Measurements from ENCODE around the gene SASH3.
"Not testable (repeated sequence)": the region's sequence is repeated elsewhere in the genome, so short reads cannot be mapped to it uniquely, and the experiment has no call there.

Gene SASH3

DNA sequence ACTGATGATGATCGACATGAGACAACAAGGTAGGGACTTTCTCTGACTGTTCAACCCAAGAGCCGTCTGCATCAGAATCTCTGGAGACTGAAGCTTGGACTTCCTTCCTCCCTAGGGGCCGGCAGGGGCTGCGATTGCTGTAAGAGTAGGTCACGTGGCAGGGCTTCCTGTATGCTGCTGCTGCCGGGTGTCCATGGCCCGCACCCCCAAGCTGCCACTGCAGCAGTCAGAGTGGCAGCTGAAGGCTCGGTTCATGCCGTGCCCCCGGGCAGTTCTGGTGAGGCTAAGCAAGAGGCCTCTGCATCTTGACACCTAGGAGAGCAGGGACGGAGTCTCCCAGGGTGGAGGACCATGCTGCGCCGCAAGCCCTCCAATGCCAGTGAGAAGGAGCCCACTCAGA is at the start of gene SASH3:
SASH3 (plus strand) TSS at position 203 of the 400 bp plus-strand sequence; CDS start at position 352, 149 bp downstream.
- DNase-seq (ENCODE audit: low read depth in 2 of 2), result peak in 1 of 2 experiments; percentile 46

DNA sequence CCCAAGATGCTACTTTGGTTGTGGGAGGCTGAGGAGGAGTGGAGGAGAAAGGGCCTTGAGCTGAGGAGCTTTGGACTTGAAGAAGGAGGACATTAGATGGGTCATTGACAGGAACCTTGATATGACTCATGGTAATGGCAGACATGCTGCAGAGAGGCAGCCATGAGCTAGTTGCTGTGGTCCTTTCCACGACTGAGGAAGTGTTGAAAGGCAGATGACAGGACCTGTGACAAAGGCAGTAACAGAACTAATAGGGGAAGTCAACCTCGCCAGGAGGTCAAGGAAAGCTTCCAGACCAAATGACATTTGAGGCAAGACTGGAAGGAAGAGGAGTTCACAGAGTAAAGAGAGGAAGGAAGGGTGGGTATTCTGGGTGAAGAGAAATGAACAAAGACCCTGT is 48.5 kb upstream of the SASH3 start:
- DNase-seq (ENCODE audit: low read depth in 2 of 2), result no peak

DNA sequence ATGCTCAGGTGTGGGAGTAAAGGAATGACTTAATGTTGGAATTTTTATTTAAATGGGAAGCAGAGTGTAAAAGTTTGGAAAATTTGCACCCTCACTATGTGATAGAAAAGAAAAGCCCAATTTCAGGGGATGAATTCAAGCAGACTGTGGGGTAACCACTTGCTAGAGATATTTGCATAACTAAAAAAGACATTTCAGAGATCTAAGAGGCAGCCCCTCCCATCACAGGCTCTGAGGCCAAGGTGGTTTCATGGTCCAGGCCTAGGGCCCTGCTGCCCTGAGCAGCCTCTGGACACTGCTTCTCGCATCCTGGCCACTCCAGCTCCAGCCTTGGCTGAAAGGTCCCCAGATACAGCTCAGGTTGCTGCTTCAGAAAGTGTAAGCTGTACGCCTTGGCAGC is 46.9 kb upstream of the SASH3 start:
- DNase-seq (ENCODE audit: low read depth in 2 of 2), result no peak

DNA sequence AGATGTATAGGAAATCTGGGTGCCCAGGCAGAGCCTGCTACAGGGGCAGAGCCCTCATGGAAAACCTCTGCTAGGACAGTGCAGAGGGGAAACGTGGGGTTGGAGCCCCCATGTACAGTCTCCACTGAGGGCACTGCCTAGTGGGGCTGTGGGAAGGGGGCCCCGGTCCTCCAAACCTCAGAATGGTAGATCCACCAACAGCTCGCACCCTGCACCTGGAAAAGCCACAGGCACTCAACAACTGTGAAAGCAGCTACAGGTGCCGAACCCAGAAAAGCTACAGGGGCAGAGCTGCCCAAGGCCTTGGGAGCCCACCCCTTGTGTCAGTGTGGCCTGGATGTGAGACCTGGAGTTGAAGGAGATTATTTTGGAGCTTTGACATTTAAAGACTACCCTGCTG is 46.4 kb upstream of the SASH3 start:
- DNase-seq (ENCODE audit: low read depth in 2 of 2), result no peak

DNA sequence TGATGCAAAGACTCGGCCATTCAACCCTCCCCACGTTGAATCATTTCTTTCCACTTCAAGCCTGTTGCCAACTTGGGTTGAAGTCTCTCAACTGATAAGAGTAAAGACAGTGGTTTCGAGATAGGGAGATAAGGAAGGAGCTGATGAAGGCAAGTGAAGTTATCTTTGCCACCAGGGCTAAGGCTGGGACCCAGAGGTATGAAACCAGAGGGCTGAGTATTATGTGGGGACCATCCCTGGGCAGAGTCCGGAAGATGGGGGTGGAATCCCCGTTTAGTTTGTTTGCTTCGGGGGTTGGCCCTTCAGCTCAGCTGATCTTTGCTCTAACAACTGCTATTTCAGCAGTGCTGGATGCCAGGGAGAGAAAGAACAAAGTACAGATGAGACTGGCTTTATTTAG is 43.3 kb upstream of the SASH3 start:
- no peak for DNase-seq (ENCODE audit: low read depth in 2 of 2)

DNA sequence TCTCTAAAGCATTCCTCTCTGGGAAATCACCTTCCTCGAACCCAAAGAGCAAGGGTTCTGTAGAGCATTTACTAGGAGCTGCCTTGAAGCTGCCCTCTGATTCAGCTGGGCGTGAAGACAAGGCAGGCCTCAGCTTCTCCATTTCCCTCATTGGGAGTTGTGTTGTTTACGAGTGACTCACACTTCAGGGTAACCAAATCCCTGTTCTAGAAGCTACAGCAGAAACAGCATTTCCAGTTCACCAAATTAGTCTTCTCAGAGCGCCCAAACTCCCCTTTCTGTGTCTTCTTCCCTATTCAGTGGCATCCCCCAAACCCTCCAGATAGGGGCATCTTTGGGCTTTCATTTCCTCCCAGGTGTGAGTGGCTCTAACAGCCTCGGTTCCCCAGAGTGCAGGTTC is 41.8 kb upstream of the SASH3 start:
- DNase-seq (ENCODE audit: low read depth in 2 of 2), result no peak

DNA sequence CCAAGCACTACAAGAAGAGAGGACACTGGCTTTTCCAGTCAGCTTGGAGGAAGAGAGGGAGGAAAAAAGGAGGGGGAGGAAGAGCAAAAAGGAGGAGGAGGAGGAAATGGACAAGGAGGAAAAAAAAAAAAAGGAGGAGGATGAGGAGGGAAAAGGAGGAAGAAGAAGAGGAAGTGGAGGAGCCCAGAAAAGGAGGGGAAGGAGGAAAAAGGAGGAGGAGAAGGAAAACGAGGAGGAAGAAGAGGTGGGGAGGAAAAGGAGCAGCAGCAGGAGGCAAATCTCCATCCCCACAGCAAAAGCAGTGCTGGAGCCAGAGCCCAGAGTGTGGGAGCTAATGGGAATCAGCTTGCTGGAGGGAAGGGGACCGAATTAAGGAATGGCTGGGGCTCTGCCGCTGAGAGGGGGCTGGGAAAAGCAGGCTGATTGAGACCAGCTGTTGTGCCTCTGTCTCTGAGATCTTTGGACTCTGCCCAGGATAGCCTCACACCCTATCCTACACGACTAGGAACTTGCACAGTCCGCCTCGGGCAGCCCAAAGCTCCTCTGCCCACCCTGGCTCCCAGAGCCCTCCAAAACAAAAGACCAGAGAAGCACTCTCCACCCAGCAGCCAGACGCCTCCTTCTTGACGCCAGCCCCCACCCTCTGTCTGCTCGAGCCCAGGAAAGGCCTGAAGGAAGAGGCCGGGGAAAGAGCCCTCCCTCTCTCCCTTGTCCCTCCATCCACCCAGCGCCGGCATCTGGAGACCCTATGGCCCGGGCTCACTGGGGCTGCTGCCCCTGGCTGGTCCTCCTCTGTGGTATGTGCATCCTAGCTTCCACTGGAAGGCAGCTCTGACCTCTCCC is 41.1 kb upstream of the SASH3 start, which contains the start of gene XPNPEP2:
XPNPEP2 (plus strand) TSS at position 514 of the 843 bp plus-strand sequence; CDS start at position 749, 235 bp downstream.
- DNase-seq (ENCODE audit: low read depth in 2 of 2), result no peak

DNA sequence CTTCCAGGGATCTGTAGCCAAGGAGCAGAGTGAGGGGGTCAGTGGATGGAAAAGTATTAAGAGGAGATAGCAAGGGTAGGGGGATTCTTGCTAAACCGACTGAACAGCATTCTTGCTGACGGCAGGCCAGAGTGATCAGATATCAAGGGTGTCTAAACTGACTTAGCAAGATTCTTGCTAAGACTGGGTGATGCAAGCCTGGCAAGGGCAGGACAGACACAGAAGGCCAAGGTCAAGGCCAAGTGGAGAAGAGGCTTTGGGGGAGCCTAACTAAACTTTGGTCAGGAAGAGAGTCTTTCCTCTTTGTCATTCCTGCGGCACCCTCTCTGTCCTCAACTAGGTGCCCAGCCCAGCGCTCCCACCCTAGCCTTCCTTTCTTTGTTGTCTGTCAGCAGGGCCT is 40.2 kb upstream of the SASH3 start:
- no peak for DNase-seq (ENCODE audit: low read depth in 2 of 2)

DNA sequence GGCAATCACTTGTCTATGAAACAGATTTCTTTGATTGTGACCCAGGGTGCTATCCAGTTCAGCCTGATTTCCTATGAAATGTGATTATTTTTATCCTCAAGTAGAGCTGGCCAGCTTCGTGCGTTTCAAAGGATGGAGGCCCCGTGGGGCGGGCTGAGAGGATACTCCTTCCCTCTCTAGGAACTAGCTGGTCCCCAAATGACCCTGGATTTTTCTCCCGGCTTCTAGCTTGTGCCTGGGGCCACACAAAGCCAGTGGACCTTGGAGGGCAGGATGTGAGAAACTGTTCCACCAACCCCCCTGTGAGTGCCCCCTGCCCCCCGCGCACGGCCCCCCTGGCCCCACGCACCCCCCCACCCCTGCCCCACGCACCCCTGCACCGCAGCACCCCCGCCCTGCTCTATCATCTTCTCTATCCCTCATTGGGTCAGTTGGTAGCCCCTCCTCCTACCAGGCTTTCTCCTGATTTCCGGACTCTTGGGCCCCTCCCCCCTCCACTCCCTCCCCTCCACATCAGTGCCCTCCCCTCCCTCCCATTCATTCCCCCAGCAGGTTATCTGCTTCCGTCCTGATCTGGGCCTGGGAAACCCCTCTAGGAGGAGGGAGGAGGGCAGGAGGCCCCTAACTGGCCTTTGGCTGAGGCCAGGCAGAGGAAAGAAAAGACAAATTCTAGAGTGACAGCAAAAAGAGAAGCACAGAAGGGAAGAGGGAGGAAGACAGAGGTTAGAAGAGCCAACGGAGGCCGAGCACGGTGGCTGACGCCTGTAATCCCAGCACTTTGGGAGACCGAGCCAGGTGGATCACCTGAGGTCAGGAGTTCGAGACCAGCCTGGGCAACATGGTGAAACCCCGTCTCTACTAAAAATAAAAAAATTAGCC is 37.6 kb upstream of the SASH3 start:
- DNase-seq (ENCODE audit: low read depth in 2 of 2), result no peak

DNA sequence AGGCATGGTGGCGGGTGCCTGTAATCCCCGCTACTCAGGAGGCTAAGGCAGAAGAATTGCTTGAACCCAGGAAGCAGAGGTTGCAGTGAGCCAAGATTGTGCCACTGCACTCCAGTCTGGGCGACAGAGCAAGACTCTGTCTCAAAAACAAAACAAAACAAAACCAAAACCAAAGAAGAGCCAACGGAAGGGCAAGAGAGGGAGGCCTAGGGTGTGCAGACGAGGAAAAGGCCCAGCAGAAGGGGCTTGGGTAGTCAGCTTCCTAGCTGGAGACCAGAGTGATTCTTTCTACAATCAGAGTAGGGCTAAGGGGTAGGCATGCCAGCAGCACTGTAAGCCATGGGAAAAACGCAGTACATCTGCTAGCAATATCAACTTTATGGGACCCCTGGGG is 37.0 kb upstream of the SASH3 start:
- DNase-seq (ENCODE audit: low read depth in 2 of 2), result not testable (repeated sequence)

DNA sequence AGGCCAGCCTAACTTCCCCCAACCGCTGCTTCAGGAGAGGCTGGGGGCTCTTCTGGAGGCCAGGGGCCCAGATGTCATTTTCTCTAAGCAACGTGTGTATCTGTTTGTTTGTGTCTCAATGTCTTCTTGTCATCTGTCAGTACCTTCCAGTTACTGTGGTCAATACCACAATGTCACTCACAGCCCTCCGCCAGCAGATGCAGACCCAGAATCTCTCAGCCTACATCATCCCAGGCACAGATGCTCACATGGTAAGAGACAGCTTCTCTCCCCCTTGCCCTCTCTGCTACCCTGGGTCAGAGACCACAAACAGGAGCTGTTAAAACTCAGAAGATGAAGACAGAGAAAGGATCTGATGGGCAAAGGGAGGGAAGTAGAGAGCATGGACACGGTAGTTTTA is 35.9 kb upstream of the SASH3 start:
- DNase-seq (ENCODE audit: low read depth in 2 of 2), result no peak

DNA sequence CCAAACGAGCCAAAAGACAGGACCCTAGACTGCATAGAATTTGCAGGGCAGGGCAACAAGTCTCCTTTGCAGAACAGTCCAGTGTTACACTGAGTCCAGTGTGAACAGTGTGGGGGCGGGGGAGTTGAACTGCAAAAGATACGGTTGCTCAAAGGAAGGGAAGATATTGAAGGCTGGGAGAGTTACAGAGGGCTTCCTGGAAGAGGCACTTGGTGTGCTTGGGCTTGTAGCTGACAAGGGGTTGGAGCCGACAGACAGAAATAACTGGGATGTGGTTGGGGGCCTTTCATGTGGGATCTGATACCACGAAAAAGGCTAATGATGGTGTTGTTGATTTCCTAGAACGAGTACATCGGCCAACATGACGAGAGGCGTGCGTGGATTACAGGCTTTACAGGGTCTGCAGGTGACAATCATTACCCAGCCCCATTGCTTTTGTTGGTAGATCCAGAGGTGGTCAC is 34.9 kb upstream of the SASH3 start:
- no peak for DNase-seq (ENCODE audit: low read depth in 2 of 2)

DNA sequence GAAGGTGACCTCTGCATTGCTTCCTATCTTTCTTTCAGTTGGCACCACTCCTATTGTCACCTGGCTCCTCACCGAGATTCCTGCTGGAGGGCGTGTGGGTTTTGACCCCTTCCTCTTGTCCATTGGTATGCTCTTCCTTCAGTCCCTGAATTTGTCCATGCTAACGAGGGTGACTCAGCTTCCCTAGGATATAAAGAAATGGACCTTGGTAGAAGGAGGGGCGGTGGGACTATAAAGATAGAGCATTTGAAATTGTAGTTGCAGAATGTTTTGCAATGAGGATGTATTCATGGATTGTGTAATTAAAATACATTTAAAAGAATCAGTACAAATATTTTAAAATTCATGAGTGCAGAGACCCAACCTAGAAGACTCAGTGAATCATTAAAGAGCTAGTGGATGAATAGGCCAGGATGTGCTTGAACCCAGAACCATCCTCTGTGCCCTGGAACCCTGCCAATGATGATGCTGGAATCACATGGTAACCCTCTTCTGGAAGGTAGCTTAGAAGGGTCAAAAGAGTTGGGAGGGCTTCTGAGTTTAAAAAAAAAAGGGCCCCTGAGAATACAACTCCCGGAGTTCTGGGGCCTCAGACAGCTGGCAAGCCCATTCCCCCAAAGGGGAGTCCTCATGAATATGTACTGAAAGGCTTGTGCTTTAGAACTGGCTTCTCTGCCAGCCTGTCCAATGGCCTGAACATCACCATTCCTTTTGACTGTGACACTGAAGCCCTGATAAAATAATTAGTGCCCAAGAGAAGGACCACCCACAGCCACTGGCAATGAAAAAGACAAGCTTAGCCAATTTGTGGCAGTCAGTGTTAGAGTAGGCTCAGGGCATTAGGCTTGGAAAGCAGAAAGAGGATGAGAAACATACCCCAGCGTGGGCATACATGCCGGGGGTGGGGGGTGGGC is 32.9 kb upstream of the SASH3 start:
- DNase-seq (ENCODE audit: low read depth in 2 of 2), result no peak

DNA sequence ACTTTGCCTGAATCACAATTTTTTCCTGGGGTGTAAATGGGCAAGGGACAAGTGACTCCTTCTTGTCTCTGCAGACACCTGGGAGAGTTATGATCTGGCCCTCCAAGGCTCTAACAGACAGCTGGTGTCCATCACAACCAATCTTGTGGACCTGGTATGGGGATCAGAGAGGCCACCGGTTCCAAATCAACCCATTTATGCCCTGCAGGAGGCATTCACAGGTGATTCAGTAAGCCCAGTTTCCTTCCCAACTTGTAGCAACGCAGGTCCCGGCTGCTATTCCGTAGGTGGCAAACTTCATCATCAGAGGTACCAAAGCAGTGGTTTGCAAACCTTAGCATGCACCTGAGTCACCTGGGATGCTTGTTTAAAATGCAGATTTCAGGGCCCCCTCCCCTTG is 32.2 kb upstream of the SASH3 start:
- DNase-seq (ENCODE audit: low read depth in 2 of 2), result no peak

DNA sequence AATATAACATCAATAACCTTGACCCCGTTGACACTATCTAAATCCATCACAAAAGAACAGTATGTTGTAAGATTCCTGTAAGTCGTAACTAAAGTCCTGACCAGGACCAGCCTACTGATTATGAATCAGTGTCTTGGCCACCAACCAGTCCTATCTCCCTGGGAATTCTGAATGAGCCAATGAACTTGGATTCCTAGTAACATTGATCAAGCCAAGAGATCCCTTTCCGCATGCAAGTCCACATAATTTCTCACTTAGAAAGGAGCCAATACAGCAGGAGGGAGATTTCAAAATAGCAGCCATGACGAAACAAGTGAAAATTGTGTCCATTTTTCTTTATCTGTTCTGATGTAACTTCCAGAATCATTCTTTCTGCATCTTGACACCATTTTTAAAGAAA is 31.4 kb upstream of the SASH3 start:
- DNase-seq (ENCODE audit: low read depth in 2 of 2), result no peak

DNA sequence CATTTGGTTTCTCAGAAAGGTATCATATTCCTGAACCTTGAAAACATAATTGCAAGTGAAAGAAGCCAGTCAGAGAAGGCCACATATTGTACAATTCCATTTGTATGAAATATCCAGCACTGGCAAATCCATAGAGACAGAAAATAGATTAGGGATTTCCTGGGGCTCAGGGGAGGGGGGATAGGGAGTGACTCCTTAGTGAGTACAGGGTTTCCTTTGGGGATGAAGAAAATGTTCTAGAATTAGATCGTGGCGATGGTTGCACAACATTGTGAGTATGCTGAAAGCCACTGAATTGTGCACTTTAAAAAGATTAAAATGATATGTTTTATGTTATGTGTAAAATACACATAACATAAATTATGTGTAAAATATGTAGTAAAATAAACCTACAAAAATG is 30.7 kb upstream of the SASH3 start:
- DNase-seq (ENCODE audit: low read depth in 2 of 2), result no peak

DNA sequence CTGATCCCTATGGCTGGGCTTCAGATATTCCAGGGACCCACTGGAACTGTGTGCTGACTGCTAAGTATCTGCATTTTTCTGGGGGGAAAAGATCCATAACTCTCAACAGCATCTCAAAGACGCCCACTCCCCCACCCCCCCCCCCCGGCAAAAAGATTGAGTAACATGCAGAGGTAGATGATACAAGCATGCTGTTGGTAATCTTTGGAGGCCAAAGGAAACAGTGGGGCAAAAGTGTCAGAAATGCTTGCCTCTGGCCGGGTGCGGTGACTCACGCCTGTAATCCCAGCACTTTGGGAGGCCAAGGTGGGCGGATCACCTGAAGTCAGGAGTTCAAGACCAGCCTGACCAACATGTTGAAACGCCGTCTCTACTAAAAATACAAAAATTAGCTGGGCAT is 28.8 kb upstream of the SASH3 start:
- DNase-seq (ENCODE audit: low read depth in 2 of 2), result no peak

DNA sequence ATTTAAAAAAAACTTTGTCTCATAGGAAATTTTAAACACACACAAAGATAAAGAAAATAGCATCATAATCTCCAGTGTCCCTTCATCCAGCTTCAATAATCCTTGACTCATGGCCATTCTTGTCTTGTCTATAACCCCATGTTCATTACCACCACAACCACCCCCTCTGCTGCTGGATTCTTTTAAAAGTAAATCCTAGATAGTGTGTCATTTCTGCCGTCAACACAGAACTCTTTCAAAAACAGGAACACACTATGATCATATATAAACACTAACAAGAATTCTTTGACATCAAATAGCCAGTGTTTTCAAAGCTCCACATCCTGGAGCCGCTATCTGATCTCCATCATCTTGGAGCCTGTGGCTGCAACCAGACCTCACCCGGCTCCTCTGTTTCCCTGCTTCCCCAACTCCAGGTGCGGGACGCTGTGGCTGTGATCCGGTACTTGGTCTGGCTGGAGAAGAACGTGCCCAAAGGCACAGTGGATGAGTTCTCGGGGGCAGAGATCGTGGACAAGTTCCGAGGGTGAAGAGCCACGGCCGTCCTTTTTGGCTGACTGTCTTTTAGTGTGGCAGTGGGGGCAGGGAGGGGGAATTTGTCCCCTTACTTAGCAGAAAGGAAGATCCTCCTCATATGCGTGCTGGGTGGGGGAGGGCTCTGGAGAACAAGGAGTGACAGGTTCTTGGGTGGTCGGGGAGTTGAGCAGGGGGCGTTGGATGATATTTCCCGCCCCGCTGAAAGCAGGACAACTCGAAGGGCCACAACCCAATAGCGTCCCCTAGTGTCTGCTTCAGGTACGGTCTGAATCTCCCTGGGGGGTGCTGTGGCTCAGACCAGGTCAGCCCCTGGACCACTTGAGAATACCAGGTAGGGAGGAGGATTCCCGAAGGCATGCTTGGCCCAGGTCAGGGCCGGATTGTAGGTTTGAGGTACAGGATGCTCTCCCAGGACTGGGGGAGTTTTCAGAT is 25.4 kb upstream of the SASH3 start:
- DNase-seq (ENCODE audit: low read depth in 2 of 2), result no peak

DNA sequence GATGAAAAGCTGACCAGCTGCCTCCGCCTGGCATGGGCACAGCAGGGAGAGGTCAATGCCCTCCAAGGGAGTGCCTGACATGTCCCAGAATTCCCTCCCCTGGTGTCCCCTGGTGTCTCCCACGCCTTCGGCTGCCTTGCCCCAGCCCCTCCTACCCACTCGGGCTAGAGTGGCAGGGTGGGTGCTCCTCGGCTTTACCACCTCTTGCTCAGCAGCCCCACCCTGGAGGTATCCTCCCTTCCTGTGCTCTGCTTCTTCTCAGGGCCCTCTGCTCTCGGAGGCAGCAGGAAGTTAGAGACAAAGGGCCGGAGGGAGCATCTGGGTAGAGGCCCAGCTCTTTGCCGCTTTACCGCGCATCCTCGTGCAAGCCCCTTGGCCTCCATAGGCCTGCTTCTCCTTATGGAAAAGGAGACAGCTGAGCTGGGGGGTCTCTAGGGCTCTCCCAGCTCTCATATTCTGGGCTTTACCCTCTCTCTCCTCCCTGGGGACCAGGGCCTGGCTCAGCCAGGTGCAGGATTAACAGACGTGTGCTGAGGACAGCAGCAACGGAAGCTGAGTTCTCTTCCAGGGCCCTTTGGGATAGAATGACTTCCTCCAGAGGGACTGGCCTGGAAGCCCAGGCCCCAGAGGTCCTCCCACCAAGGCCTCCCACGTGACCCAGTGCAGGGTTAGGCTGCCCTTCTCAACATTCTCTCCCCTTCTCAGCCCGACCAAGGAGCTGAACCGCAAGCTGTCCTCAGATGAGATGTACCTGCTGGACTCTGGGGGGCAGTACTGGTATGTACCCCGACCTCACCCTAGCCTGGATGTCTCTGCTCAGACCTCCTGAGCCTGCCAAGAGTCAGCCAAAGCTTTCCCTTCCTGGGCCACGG is 23.7 kb upstream of the SASH3 start:
- no peak for DNase-seq (ENCODE audit: low read depth in 2 of 2)
